Common myeloid progenitor, CD34-positive (primary cell): ENCODE measurements around the gene ARR3. TPM values are rescaled to one million over a fixed set of nuclear protein-coding genes. Genes with fewer than 3 reads are reported as not detected.

Source experiments
- CTCF ChIA-PET: fragments of 350-600 bp; sonication (Branson Sonifier 250); formaldehyde crosslinking; loops from one replicate; lab custom pipeline; 2021; ENCODE audit warnings: antibody characterized with exemption; lab: Charles Lee
- POLR2A ChIA-PET: fragments of 350-600 bp; sonication (Branson Sonifier 250); formaldehyde crosslinking; loops from one replicate; lab custom pipeline; 2021; ENCODE audit warnings: antibody characterized with exemption; lab: Charles Lee
- DNase-seq, 3 donors: peaks; one replicate each; pipeline versions ENCODE4 v3.0.0 to v3.0.0-alpha.2; 2013
- H3K27ac ChIP-seq, 2 experiments: 1 replicate in 1 of 2; 2 replicates in 1 of 2; pipeline ENCODE4 v1.7.0; 2013; ENCODE audit warnings: inconsistent platforms in 2 of 2, low read length in 2 of 2, mild to moderate bottlenecking in 2 of 2, low read depth in 1 of 2, moderate library complexity in 1 of 2; ENCODE audit not compliant: severe bottlenecking in 2 of 2, insufficient read depth in 1 of 2, poor library complexity in 1 of 2
- H3K27me3 ChIP-seq, 5 experiments: replicated peaks in 2 of 5; 1 replicate in 3 of 5; 2 replicates in 2 of 5; pipeline versions ENCODE4 v1.6.1 to v1.7.0; 2013; ENCODE audit warnings: low read length in 4 of 5, mild to moderate bottlenecking in 2 of 5, moderate library complexity in 2 of 5, inconsistent platforms in 1 of 5; ENCODE audit not compliant: insufficient read depth in 5 of 5, control insufficient read depth in 4 of 5
- H3K36me3 ChIP-seq, 4 experiments: 1 replicate in 2 of 4; 2 replicates in 2 of 4; pipeline versions ENCODE4 v1.6.1 to v1.7.0; 2013; ENCODE audit warnings: low read length in 3 of 4, control low read depth in 1 of 4, mild to moderate bottlenecking in 1 of 4; ENCODE audit not compliant: control insufficient read depth in 4 of 4, insufficient read depth in 4 of 4
- H3K4me1 ChIP-seq, 4 experiments: 1 replicate in 3 of 4; 2 replicates in 1 of 4; pipeline versions ENCODE4 v1.6.1 to v1.7.1; 2013; ENCODE audit warnings: low read length in 3 of 4, mild to moderate bottlenecking in 3 of 4, control low read depth in 1 of 4, inconsistent platforms in 1 of 4, moderate library complexity in 1 of 4; ENCODE audit not compliant: control insufficient read depth in 4 of 4, insufficient read depth in 4 of 4; ENCODE audit errors: control extremely low read depth in 1 of 4
- H3K4me3 ChIP-seq, 7 experiments: 1 replicate in 4 of 7; 2 replicates in 3 of 7; pipeline versions ENCODE4 v1.5.1 to v1.7.0; 2013; ENCODE audit warnings: mild to moderate bottlenecking in 7 of 7, low read length in 6 of 7, moderate library complexity in 6 of 7, inconsistent platforms in 2 of 7, low read depth in 2 of 7, control low read depth in 1 of 7; ENCODE audit not compliant: insufficient read depth in 4 of 7, control insufficient read depth in 1 of 7; ENCODE audit errors: extremely low read depth in 1 of 7
- H3K9me3 ChIP-seq, 5 experiments: 1 replicate in 4 of 5; 2 replicates in 1 of 5; pipeline versions ENCODE4 v1.6.1 to v1.7.1; 2013; ENCODE audit warnings: low read length in 4 of 5, mild to moderate bottlenecking in 2 of 5, inconsistent platforms in 1 of 5, low read depth in 1 of 5, moderate library complexity in 1 of 5; ENCODE audit not compliant: control insufficient read depth in 4 of 5, insufficient read depth in 2 of 5; ENCODE audit errors: control extremely low read depth in 1 of 5
- WGBS: methylation state at CpG from one replicate; pipeline ENCODE4 v1.1.5; 2013; ENCODE audit not compliant: insufficient coverage; 5-methylcytosine and 5-hydroxymethylcytosine counted together
- polyA plus RNA-seq: library from polyadenylated mRNA; unstranded; fragments of 120-200 nt; gene quantifications from one replicate; pipeline ENCODE4 v1.2.1, GENCODE V29; 2013

The ARR3 gene
- polyA plus RNA-seq = 0.36 TPM

DNA sequence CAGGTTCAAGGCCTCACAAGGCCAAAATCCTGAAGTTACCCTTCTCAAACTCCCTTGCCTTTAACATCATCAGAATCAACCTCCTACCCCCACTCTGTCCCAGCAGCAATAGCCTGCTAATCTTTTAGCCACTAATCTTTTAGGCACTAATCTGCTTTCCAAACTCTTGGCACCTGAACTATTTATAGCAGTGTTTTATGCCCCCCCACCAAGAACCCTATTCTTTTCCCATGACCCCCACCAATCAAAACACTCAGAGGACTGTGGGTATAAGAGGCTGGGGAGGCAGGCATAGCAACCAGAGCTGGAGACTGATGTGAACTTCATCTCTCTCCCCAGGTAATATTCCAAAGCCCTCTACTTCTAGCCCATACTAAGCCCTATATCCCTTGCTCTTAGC lies at the start of gene ARR3:
ARR3 (plus strand) TSS at position 301 of the 400 bp plus-strand sequence. CDS start 1,052 bp downstream, outside the sequence.
- H3K27me3 ChIP-seq = no peaks in the 10 kb centered on the region
- ChIA-PET CTCF (no interaction called here), POLR2A (no interaction called here)
- H3K36me3 ChIP-seq = no peaks in the 10 kb centered on the region
- H3K27ac ChIP-seq = no peak within 1 kb of the TSS
- no peak for DNase-seq
- no peak within 1 kb of the TSS for H3K4me3 ChIP-seq
- no peaks in the 10 kb centered on the region for H3K4me1 ChIP-seq
- no peaks in the 10 kb centered on the region for H3K9me3 ChIP-seq

DNA sequence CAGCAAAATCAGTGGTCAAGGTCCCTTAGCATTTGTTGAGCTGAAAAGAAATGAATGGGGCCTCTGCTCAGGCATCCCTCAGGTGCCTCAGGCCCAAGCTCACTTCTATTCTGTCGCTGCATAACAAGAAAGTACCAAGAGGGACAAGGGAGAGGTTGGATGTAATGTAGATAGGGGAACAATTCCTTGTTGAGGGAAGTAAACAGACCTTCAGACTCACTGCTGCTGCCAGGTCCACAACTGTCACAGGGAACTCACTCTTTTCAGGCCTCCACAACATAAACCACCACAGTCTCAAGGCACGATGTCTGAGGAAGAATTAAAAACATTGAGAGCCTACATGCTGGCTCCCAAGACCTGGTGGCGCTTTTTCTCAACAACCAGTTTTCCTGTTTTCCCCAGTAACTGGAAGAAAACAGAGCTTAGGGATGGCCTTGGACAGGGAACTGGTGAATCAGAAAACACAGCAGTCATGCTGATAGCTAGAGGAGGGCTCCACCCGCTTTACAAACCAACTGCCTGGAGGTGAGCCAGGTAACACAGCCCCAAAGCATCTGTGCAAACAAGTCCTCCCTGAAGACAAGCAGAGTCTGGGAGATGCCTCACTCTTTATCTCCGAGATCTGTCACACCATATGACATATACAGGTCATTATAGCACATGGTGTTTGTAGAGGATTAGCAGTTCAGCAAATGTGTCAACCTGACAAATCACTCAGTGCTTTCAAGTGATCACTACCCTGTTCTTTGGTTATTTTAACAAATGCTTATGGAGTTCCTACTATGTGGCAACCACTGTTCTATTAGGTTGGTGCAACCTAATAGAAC lies 48.0 kb upstream of the ARR3 start:
- no peaks in the 10 kb centered on the region for H3K4me1 ChIP-seq
- no peak overlapping the region for H3K4me3 ChIP-seq
- no peak overlapping the region for H3K27ac ChIP-seq
- H3K9me3 ChIP-seq = no peaks in the 10 kb centered on the region
- no peaks in the 10 kb centered on the region for H3K36me3 ChIP-seq
- no peak for DNase-seq
- no peaks in the 10 kb centered on the region for H3K27me3 ChIP-seq
- WGBS = 83% methylated on average over 2 of the region's 5 CpGs
- POLR2A ChIA-PET = no interaction called here
- CTCF ChIA-PET = no interaction called here

DNA sequence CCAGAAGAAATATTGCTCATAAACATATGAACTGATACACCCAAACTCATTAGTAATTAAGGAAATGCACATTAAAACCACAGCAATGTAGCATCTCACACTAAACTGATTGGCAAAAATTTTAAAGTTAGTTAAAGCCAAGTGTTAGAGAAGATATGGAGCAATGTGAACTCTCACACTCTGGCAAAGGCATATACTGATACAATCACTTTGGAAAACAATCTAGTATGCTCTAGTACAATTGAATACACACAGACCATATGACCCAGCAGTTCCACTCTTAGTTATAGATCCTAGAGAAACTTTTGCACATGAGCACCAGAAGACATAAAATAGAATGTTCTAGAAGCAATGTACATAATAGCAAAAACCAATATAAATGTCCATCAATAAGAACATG lies 42.1 kb upstream of the ARR3 start:
- H3K4me3 ChIP-seq = no peak overlapping the region
- ChIA-PET CTCF (no interaction called here), POLR2A (no interaction called here)
- no peaks in the 10 kb centered on the region for H3K9me3 ChIP-seq
- DNase-seq = no peak
- H3K36me3 ChIP-seq = no peaks in the 10 kb centered on the region
- H3K27ac ChIP-seq = no peak overlapping the region
- H3K27me3 ChIP-seq = no peaks in the 10 kb centered on the region
- no peaks in the 10 kb centered on the region for H3K4me1 ChIP-seq

DNA sequence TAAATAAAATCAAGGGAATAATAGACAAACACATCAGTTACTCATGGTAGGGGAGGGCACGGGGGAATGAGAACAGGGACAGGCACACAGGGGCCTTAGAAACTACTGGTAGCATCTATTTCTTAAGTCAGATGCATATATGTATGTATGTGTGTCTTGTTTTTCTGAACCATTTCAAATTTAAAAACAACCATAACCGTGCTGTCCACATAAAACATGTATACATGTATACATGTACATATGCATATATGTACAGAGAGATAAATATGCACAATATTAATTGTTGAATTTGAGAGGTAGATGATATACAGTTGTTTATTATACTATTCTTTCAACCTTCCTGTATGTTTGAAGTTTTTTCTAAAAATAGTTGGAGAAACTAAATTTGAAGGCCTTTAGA lies 41.4 kb upstream of the ARR3 start:
- no peak for DNase-seq
- Histone ChIP-seq H3K9me3 (no peaks in the 10 kb centered on the region), H3K36me3 (no peaks in the 10 kb centered on the region), H3K27me3 (no peaks in the 10 kb centered on the region), H3K4me1 (no peaks in the 10 kb centered on the region), H3K4me3 (no peak overlapping the region), H3K27ac (no peak overlapping the region)
- CTCF ChIA-PET = no interaction called here
- POLR2A ChIA-PET = no interaction called here
- no CpG with 5 or more reads among the region's 2 CpGs for WGBS

DNA sequence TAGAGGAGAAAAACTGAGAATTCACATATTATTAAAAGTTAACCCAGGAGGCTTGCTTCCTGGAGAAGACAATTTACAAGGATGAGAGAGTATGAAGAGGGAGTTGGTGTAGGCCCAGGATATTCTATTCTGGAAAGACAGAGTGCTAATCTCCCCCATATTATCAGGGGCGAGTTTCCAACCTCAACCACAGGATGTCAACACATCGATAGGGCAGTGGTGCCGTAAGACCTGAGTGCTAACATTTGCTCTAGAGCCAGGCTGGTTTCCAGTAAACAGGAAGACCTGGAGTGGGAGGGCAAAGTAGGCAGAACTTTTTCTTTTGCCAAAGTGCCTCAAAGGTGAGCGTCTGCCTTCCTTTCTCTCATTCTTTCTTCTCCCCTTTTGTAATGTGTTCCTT lies 36.5 kb upstream of the ARR3 start:
- POLR2A ChIA-PET = no interaction called here
- CTCF ChIA-PET = no interaction called here
- no peaks in the 10 kb centered on the region for H3K36me3 ChIP-seq
- WGBS = 54% methylated on average over 4 of the region's 4 CpGs
- no peak overlapping the region for H3K27ac ChIP-seq
- no peaks in the 10 kb centered on the region for H3K9me3 ChIP-seq
- H3K4me3 ChIP-seq = no peak overlapping the region
- no peaks in the 10 kb centered on the region for H3K27me3 ChIP-seq
- H3K4me1 ChIP-seq = no peaks in the 10 kb centered on the region
- no peak for DNase-seq

DNA sequence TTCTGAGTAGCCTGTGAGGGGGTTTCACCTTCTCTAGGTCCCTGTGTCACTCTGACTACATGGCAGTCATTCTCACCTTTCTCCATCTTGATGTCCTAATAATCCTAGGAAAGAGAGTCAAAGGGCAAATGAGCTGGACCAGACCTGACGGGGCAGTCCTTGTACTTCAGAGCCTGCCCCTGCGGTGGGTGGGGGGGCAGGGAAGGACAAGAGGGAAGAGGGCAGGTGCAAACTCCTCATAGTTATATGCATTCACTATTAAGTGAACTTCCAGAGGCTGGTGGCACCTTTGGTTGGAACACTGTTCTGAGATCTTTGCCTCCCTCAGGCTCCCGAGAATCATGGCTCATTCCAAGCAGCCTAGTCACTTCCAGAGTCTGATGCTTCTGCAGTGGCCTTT lies 33.8 kb upstream of the ARR3 start, which contains the start of gene AWAT1:
AWAT1 (plus strand) TSS at position 301 of the 400 bp plus-strand sequence; CDS start at position 342, 41 bp downstream.
- POLR2A ChIA-PET = no interaction called here
- Histone ChIP-seq H3K9me3 (no peaks in the 10 kb centered on the region), H3K36me3 (no peaks in the 10 kb centered on the region), H3K4me1 (no peaks in the 10 kb centered on the region), H3K27ac (no peak within 1 kb of the TSS), H3K27me3 (no peaks in the 10 kb centered on the region), H3K4me3 (no peak within 1 kb of the TSS)
- CTCF ChIA-PET = no interaction called here
- DNase-seq = no peak
- 79% methylated on average over 1 of the region's 3 CpGs for WGBS

DNA sequence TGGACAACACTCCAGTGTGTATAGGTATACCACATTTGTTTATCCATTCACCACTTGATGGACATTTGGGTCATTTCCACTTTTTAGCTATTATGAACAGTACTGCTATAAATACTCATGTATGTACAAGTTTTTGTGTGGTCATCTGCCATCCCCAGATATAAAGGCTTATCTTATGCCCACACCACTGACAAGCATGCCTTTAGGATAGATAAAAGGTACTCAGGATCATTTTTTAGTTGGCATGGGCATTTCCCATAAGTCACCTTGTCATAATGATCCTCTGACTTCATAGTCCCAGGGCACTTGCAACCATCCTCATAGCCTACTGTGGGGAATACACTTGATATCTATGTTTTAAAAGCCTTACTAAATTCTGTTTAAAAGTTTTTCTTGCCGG lies 27.4 kb upstream of the ARR3 start:
- H3K9me3 ChIP-seq = no peaks in the 10 kb centered on the region
- CTCF ChIA-PET = no interaction called here
- POLR2A ChIA-PET = no interaction called here
- no peak overlapping the region for H3K27ac ChIP-seq
- no peaks in the 10 kb centered on the region for H3K27me3 ChIP-seq
- H3K4me3 ChIP-seq = no peak overlapping the region
- WGBS = 80% methylated on average over 1 of the region's 1 CpG
- no peaks in the 10 kb centered on the region for H3K4me1 ChIP-seq
- peak in 1 of 3 donors; percentile 1 for DNase-seq
- no peaks in the 10 kb centered on the region for H3K36me3 ChIP-seq
